ENCODE results near the gene DNAH12.

GRCh38 chr3:57575966-57576626 is 32.0 kb upstream of the DNAH12 start:
- no peak for TF ChIP-seq CTCF (IDR thresholded peaks at IDR 0.05)
- TF ChIP-seq ZFX (IDR thresholded peaks at IDR 0.05; ENCODE audit: borderline replicate concordance), result no peak

Measured in 22Rv1 (cell line).